AG04450 (cell line): ENCODE measurements around the gene TCFL5. TPM values are rescaled to one million over a fixed set of nuclear protein-coding genes. Genes with fewer than 3 reads are reported as not detected.

ENCODE experiments used
- CTCF ChIA-PET: fragments of 300-600, 350-600 bp; formaldehyde crosslinking; extraction: SDS; loops from one replicate; lab custom pipeline; 2022; ENCODE audit warnings: antibody characterized with exemption, inconsistent platforms; lab: Charles Lee
- POLR2A ChIA-PET: fragments of 350-600 bp; formaldehyde crosslinking; extraction: SDS; loops from one replicate; lab custom pipeline; 2021; ENCODE audit warnings: antibody characterized with exemption, inconsistent platforms; lab: Yijun Ruan, JAX
- DNase-seq: peaks from one replicate; pipeline ENCODE4 v3.0.0-alpha.2; 2011; ENCODE audit warnings: low read depth, low spot score
- H3K27ac ChIP-seq: one replicate; pipeline ENCODE4 v1.5.1; 2012; ENCODE audit warnings: low read depth, low read length, control low read depth
- H3K27me3 ChIP-seq: one replicate; pipeline ENCODE4 v1.6.0; 2012; ENCODE audit warnings: low read length; ENCODE audit not compliant: control insufficient read depth, insufficient read depth
- H3K4me3 ChIP-seq: 2 replicates; pipeline ENCODE4 v1.5.1; 2011; ENCODE audit warnings: mild to moderate bottlenecking, low read depth, low read length, control low read depth
- H3K9me3 ChIP-seq: 2 replicates; pipeline ENCODE4 v1.5.1; 2012; ENCODE audit warnings: low read length; ENCODE audit not compliant: control insufficient read depth, insufficient read depth
- CTCF ChIP-seq: IDR thresholded peaks from 2 replicates; pipeline ENCODE4 v1.5.1; 2011; ENCODE audit warnings: low read depth, low read length, control low read depth, inconsistent platforms
- polyA plus RNA-seq: library from polyadenylated mRNA; depleted of rRNA; stranded (reverse); fragments of >200 nt; gene quantifications from 2 replicates; pipeline ENCODE4 v1.2.3, GENCODE V29; 2011

TCFL5 gene
- polyA plus RNA-seq, 1 experiment, result 9.9 TPM

GRCh38 chr20:62796699-62797491 lies 64.7 kb downstream of the TCFL5 start:
- H3K9me3 ChIP-seq, result no peaks in the 10 kb centered on the region; the same call in 1 of the 2 replicates
- H3K4me3 ChIP-seq, result peak overlapping the region; percentile 74
- H3K27ac ChIP-seq, result peak overlapping the region; percentile 21
- POLR2A ChIA-PET, result interaction anchor here (1.0 kb wide), 1 partner anchor 18 kb away, joined by 3 read pairs; no protein-coding TSS in a partner anchor
- DNase-seq, result no peak
- CTCF ChIA-PET, result interaction anchor here (1.4 kb wide), 1 partner anchor 11 kb away, joined by 9 read pairs; no protein-coding TSS in a partner anchor
- TF ChIP-seq CTCF, result no peak
- no peaks in the 10 kb centered on the region for H3K27me3 ChIP-seq

GRCh38 chr20:62795023-62795761 lies 66.4 kb downstream of the TCFL5 start:
- Histone ChIP-seq H3K27ac (peak overlapping the region; percentile 61), H3K9me3 (no peaks in the 10 kb centered on the region; the same call in 1 of the 2 replicates), H3K27me3 (no peaks in the 10 kb centered on the region), H3K4me3 (peak overlapping the region; percentile 69)
- ChIA-PET POLR2A (interaction anchor here (0.8 to 1.9 kb wide), 3 partner anchors 43 to 109 kb away, joined by 3 to 7 read pairs (median 6); no protein-coding TSS in a partner anchor), CTCF (interaction anchor here (1.9 kb wide), 2 partner anchors 13 to 126 kb away, joined by 9 to 13 read pairs; no protein-coding TSS in a partner anchor)
- DNase-seq, result no peak
- no peak for TF ChIP-seq CTCF

- no peak for TF ChIP-seq CTCF
- H3K27me3 ChIP-seq, result no peaks in the 10 kb centered on the region
- CTCF ChIA-PET, result interaction anchor here (1.1 to 1.9 kb wide), 4 partner anchors 14 to 215 kb away, joined by 3 to 13 read pairs (median 6); no protein-coding TSS in a partner anchor
- no peaks in the 10 kb centered on the region; the same call in 1 of the 2 replicates for H3K9me3 ChIP-seq
- POLR2A ChIA-PET, result interaction anchor here (0.6 to 1.9 kb wide), 6 partner anchors 15 to 492 kb away, joined by 3 to 7 read pairs (median 3); no protein-coding TSS in a partner anchor
- peak overlapping the region; percentile 69 for H3K4me3 ChIP-seq
- peak overlapping the region; percentile 70 for H3K27ac ChIP-seq
- DNase-seq, result peak; percentile 80
Measured at GRCh38 chr20:62794007-62794724, 67.5 kb downstream of the TCFL5 start.

- no peak for DNase-seq
- Histone ChIP-seq H3K4me3 (peak overlapping the region; percentile 46), H3K27me3 (peaks cover 4% of the 10 kb centered on the region), H3K27ac (peak overlapping the region; percentile 67), H3K9me3 (no peaks in the 10 kb centered on the region; the same call in 1 of the 2 replicates)
- no peak for TF ChIP-seq CTCF
- ChIA-PET CTCF (interaction anchor here (1.1 to 1.9 kb wide), 4 partner anchors 15 to 215 kb away, joined by 3 to 13 read pairs (median 6); no protein-coding TSS in a partner anchor), POLR2A (interaction anchor here (0.6 to 1.9 kb wide), 5 partner anchors 14 to 491 kb away, joined by 3 to 7 read pairs (median 3); no protein-coding TSS in a partner anchor)
Measured at GRCh38 chr20:62793757-62794006, 67.9 kb downstream of the TCFL5 start.
